Uterus (tissue), 4 donors: ENCODE results near the gene TMC3. TPM values are rescaled to one million over a fixed set of nuclear protein-coding genes. Genes with fewer than 3 reads are reported as not detected.

Source experiments
- DNase-seq, 2 donors: peaks; one replicate each; pipeline ENCODE4 v3.0.0-alpha.2; 2019 to 2020
- H3K27ac ChIP-seq, 2 donors: fragments of 200-600 bp; sonication (generic); 1 replicate in 1 of 2; 2 replicates in 1 of 2; pipeline ENCODE4 v1.5.1; 2016 to 2018
- H3K27me3 ChIP-seq, 2 donors: fragments of 200-600 bp; sonication (generic); one replicate each; pipeline ENCODE4 v1.5.1; 2018 to 2019; ENCODE audit warnings: control low read depth in 1 of 2
- H3K36me3 ChIP-seq, 2 donors: fragments of 200-600 bp; sonication (generic); one replicate each; pipeline ENCODE4 v1.5.1; 2019; ENCODE audit warnings: control low read depth in 1 of 2
- H3K4me1 ChIP-seq, 2 donors: fragments of 200-600 bp; sonication (generic); one replicate each; pipeline ENCODE4 v1.5.1; 2018 to 2019; ENCODE audit warnings: control low read depth in 1 of 2
- H3K4me3 ChIP-seq, 2 donors: fragments of 200-600 bp; sonication (generic); 1 replicate in 1 of 2; 2 replicates in 1 of 2; pipeline ENCODE4 v1.5.1; 2018 to 2019; ENCODE audit warnings: mild to moderate bottlenecking in 1 of 2
- H3K9me3 ChIP-seq, 2 donors: fragments of 200-600 bp; sonication (generic); one replicate each; pipeline ENCODE4 v1.5.1; 2019; ENCODE audit warnings: control low read depth in 1 of 2
- POLR2A ChIP-seq, 2 donors: fragments of 450-650 bp; IDR thresholded peaks; one replicate each; pipeline ENCODE4 v1.6.1; 2016; ENCODE audit warnings: antibody characterized with exemption in 2 of 2, mild to moderate bottlenecking in 1 of 2, moderate library complexity in 1 of 2
- intact Hi-C: fragments of 100-400 bp; cut with DNase I; formaldehyde crosslinking; loops from one replicate; pipeline ENCODE4 v1.15.1; 2023; ENCODE audit warnings: low total_unique reads
- total RNA-seq, 4 donors: library from RNA; depleted of rRNA in 3 of 4; stranded (reverse); fragments of >200 nt in 3 of 4; gene quantifications; one replicate each; pipeline versions ENCODE4 v1.1.0 to v1.2.4, GENCODE V29; 2014 to 2023
- TF ChIP-seq, protein P1 (sequence below), 4 experiments: fragments of 200-600 bp in 2 of 4; fragments of 450-650 bp in 2 of 4; sonication (generic) in 2 of 4; IDR thresholded peaks; one replicate each; pipeline ENCODE4 v1.5.1; 2016 to 2019; ENCODE audit warnings: antibody characterized with exemption in 4 of 4, mild to moderate bottlenecking in 2 of 4, moderate library complexity in 1 of 4
- donor health status: DM: yes; HTN: yes; CAD: no.

TMC3 gene
- total RNA-seq, 4 donors from 2014 or later: 0.14 TPM; not detected in 3

DNA sequence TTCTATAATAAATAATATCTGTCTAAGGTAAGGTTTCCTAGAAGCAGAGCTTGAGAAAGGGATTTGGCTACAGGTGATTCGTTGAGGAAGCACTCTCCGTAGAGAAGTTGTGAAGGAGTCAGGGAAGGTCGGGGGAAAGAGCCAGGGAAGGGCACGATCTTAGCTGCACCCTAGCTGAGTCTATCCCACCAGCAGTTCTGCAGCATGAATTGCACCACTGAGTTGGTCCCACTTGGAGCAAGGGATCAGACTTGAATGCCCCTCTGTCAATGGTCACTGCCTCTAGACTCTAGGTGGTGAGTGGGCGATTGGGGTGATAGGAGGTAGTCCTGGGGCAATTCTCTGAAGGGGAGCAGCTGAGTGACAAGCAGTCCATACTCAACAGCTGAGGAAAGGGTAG lies 13.5 kb downstream of the TMC3 start:
- no peak overlapping the region for H3K27ac ChIP-seq
- H3K4me3 ChIP-seq: no peak overlapping the region
- H3K4me1 ChIP-seq: peaks cover 0 to 4% of the 10 kb centered on the region in 2 donors
- H3K9me3 ChIP-seq: no peaks in the 10 kb centered on the region
- no peak for DNase-seq
- H3K36me3 ChIP-seq: no peaks in the 10 kb centered on the region
- H3K27me3 ChIP-seq: no peaks in the 10 kb centered on the region
- intact Hi-C loops: no loop called here
- TF ChIP-seq POLR2A (IDR thresholded peaks at IDR 0.05): no peak
- TF ChIP-seq, protein P1, sequence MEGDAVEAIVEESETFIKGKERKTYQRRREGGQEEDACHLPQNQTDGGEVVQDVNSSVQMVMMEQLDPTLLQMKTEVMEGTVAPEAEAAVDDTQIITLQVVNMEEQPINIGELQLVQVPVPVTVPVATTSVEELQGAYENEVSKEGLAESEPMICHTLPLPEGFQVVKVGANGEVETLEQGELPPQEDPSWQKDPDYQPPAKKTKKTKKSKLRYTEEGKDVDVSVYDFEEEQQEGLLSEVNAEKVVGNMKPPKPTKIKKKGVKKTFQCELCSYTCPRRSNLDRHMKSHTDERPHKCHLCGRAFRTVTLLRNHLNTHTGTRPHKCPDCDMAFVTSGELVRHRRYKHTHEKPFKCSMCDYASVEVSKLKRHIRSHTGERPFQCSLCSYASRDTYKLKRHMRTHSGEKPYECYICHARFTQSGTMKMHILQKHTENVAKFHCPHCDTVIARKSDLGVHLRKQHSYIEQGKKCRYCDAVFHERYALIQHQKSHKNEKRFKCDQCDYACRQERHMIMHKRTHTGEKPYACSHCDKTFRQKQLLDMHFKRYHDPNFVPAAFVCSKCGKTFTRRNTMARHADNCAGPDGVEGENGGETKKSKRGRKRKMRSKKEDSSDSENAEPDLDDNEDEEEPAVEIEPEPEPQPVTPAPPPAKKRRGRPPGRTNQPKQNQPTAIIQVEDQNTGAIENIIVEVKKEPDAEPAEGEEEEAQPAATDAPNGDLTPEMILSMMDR (IDR thresholded peaks at IDR 0.05): no peak

DNA sequence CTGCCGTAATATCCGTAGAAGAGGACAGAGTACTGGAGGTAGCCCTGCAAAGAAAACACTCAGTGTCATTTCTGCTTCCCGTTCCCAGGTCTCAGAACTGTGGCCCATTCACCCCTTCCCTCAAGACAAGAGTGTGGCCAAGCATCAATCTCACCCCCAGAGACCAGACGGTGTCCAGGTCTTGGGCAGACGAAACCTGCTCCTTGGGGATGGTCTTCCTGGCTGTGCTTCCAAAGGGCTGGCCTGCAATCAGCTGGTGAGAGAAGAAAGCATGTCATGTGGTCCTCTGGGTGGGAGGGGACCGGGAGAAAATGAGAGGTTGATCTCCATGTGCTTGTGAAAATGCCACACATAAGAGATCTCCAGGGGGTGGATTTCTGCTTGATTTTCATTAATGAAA lies 15.8 kb downstream of the TMC3 start:
- intact Hi-C loops: no loop called here
- DNase-seq: no peak

DNA sequence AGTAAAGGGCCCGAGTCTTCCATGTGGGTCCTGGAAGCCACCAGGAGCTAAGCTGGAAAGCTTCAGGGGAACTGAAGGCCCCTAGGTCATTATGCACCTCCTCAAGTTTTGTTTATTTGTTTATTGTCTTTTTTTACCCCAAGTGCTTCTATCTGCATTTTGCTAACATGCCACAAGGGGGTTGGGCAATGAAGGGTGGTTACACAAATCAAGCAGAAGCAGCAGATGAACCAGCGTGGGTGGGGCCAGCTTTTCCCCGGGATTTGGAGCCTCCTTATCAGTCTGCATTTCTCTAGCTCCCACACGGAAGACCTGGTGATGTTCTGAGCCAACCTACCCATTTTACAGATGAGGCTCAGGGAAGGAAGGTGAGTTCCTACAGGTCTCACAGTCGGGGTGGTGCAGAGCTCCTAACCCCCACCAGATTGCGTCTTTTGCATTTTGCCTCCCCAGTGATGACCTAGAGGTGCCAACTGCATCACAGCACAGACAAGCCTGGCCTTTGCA lies 16.8 kb downstream of the TMC3 start:
- intact Hi-C loops: no loop called here
- Histone ChIP-seq H3K27me3 (no peaks in the 10 kb centered on the region), H3K4me3 (no peak overlapping the region), H3K27ac (no peak overlapping the region), H3K4me1 (no peaks in the 10 kb centered on the region), H3K9me3 (no peaks in the 10 kb centered on the region), H3K36me3 (no peaks in the 10 kb centered on the region)
- no peak for DNase-seq
- TF ChIP-seq, protein P1 (IDR thresholded peaks at IDR 0.05): no peak
- no peak for TF ChIP-seq POLR2A (IDR thresholded peaks at IDR 0.05)

More for the DNA sequence above, 15.8 kb downstream of the TMC3 start:
- Histone ChIP-seq H3K36me3 (no peaks in the 10 kb centered on the region), H3K4me1 (peaks cover 0 to 1% of the 10 kb centered on the region in 2 donors), H3K27ac (no peak overlapping the region), H3K4me3 (no peak overlapping the region), H3K27me3 (no peaks in the 10 kb centered on the region), H3K9me3 (no peaks in the 10 kb centered on the region)
- TF ChIP-seq, protein P1 (IDR thresholded peaks at IDR 0.05): no peak
- TF ChIP-seq POLR2A (IDR thresholded peaks at IDR 0.05): no peak

DNA sequence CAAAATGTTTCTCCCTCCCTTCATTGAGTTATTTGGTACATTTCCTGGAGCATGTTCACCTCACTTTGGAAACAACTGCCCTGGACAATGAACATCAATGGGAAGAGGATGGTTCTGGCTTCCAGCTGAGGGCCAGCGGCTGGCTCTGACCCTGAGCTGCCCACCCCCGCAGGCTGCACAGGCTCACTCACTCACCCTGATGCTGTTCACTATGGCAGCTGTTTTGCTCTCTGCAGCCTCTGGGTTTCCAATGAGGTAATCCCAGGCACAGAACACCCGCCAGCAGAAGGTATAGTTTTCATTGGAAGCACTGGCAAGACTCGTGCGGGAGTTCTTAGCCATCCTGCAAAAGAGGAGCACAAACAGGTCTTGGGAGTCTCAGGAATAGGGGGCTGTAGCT lies 17.8 kb downstream of the TMC3 start:
- H3K9me3 ChIP-seq: no peaks in the 10 kb centered on the region
- no peak overlapping the region for H3K27ac ChIP-seq
- no peak for DNase-seq
- H3K4me3 ChIP-seq: no peak overlapping the region
- intact Hi-C loops: no loop called here
- H3K27me3 ChIP-seq: no peaks in the 10 kb centered on the region
- TF ChIP-seq, protein P1 (IDR thresholded peaks at IDR 0.05): no peak
- TF ChIP-seq POLR2A (IDR thresholded peaks at IDR 0.05): no peak
- no peaks in the 10 kb centered on the region for H3K36me3 ChIP-seq
- H3K4me1 ChIP-seq: no peaks in the 10 kb centered on the region

DNA sequence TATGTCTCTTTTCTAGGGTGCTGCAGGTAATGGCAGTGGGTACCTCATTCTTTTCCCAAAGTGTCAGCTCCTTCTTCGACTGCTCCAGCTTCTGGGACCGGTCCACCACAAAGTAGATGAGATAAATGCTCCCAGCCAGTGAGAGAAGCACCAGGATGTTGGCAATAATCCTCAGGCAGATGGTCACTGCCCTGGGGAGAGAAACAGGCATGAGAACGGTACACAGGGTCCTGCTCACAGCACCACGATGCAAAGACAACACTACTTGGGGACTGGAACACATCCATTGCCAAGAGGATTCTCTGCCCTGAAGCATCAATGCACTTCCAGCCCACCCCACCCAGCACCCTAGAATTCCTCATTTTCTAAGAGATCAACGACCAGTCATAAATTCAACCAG lies 22.4 kb downstream of the TMC3 start:
- no peak overlapping the region for H3K27ac ChIP-seq
- DNase-seq: no peak
- no peaks in the 10 kb centered on the region for H3K9me3 ChIP-seq
- no peaks in the 10 kb centered on the region for H3K36me3 ChIP-seq
- no peaks in the 10 kb centered on the region for H3K27me3 ChIP-seq
- H3K4me3 ChIP-seq: no peak overlapping the region
- no peaks in the 10 kb centered on the region for H3K4me1 ChIP-seq
- TF ChIP-seq, protein P1 (IDR thresholded peaks at IDR 0.05): no peak
- no peak for TF ChIP-seq POLR2A (IDR thresholded peaks at IDR 0.05)
- intact Hi-C loops: no loop called here
